ENCODE data around the gene LSAMP. TPM values are rescaled to one million over a fixed set of nuclear protein-coding genes. Genes with fewer than 3 reads are reported as not detected.

LSAMP gene
- total RNA-seq, 1 donor = 3.3 TPM

DNA sequence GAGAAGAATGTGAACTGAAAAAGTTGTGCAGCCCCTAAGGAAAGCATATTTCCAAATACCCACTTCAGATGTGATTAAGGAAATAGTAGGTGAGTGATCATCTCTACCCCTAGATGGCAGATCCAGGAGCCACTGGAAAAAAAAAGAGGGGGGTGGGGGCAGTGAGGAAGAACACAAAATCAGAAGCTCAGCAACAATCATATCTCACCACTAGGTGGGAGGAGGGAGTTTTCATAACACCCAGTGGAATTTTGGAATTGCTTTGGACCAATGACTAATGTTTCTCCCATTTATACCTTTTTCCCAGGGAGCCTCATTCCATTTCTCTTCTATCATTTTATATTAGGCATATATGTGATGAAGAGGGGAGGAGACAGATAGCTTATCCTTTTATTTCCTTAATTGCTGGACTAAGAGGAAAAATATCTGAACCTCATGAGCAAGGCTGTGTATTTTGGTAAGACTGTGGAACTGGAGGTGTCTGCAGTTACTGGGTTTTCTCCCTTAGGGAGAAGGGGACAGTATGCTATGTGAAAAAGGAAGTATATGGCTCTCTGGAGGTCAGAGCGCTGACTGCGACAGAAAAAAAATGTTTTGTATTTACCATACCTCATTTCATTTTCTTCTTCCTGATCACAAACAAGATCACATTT is 458.6 kb downstream of the LSAMP start:
- no peak overlapping the region for H3K4me3 ChIP-seq (ENCODE audit: insufficient read depth, low read length)
- H3K9me3 ChIP-seq (ENCODE audit: low read depth, low read length) = no peaks in the 10 kb centered on the region
- TF ChIP-seq, protein P1, sequence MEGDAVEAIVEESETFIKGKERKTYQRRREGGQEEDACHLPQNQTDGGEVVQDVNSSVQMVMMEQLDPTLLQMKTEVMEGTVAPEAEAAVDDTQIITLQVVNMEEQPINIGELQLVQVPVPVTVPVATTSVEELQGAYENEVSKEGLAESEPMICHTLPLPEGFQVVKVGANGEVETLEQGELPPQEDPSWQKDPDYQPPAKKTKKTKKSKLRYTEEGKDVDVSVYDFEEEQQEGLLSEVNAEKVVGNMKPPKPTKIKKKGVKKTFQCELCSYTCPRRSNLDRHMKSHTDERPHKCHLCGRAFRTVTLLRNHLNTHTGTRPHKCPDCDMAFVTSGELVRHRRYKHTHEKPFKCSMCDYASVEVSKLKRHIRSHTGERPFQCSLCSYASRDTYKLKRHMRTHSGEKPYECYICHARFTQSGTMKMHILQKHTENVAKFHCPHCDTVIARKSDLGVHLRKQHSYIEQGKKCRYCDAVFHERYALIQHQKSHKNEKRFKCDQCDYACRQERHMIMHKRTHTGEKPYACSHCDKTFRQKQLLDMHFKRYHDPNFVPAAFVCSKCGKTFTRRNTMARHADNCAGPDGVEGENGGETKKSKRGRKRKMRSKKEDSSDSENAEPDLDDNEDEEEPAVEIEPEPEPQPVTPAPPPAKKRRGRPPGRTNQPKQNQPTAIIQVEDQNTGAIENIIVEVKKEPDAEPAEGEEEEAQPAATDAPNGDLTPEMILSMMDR (IDR thresholded peaks at IDR 0.05; ENCODE audit: extremely low read depth, low read depth, low read length) = peak; percentile 75
- H3K27me3 ChIP-seq (ENCODE audit: insufficient read depth, low read length) = no peaks in the 10 kb centered on the region
- H3K4me1 ChIP-seq (ENCODE audit: insufficient read depth, low read length) = peaks cover 18% of the 10 kb centered on the region
- no peak for DNase-seq (ENCODE audit: insufficient read length, low spot score, missing footprints)
- H3K4me2 ChIP-seq (ENCODE audit: insufficient read depth, low read length) = no peak overlapping the region
- H3K36me3 ChIP-seq (ENCODE audit: insufficient read depth, low read length) = no peaks in the 10 kb centered on the region
- H2AFZ ChIP-seq (ENCODE audit: low read length) = no peak overlapping the region
- H3K79me2 ChIP-seq (ENCODE audit: insufficient read depth, low read length) = no peaks in the 10 kb centered on the region
- no peak overlapping the region for H3K27ac ChIP-seq (ENCODE audit: low read depth, low read length)
- no peaks in the 10 kb centered on the region for H4K20me1 ChIP-seq (ENCODE audit: insufficient read depth, low read length)

- TF ChIP-seq, protein P1 (IDR thresholded peaks at IDR 0.05; ENCODE audit: extremely low read depth, low read depth, low read length) = no peak
- no peaks in the 10 kb centered on the region for H4K20me1 ChIP-seq (ENCODE audit: insufficient read depth, low read length)
Measured at GRCh38 chr3:115982629-115983028, 462.7 kb downstream of the LSAMP start.

DNA sequence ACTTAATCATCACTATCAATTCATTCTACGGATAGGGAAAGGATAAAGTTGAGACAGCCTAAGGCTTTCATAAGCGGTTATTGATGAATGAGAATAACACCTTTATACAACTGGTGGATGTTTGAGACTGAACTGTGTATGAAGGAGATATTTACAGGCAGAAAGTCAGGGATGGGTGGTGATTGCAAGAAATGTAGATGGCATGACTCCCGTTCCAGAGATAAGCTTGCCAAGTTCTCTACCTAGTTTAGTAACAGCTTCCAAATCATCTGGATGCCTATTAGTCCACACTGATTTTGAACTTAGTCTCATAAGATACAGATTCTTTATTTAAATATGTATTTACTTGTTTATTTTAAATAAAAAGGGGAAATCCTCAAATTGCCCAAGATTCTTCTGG is 463.2 kb downstream of the LSAMP start:
- no peak overlapping the region for H3K4me2 ChIP-seq (ENCODE audit: insufficient read depth, low read length)
- H3K27me3 ChIP-seq (ENCODE audit: insufficient read depth, low read length) = no peaks in the 10 kb centered on the region
- H3K4me3 ChIP-seq (ENCODE audit: insufficient read depth, low read length) = no peak overlapping the region
- H2AFZ ChIP-seq (ENCODE audit: low read length) = no peak overlapping the region
- H3K79me2 ChIP-seq (ENCODE audit: insufficient read depth, low read length) = no peaks in the 10 kb centered on the region
- H3K9me3 ChIP-seq (ENCODE audit: low read depth, low read length) = no peaks in the 10 kb centered on the region
- H3K27ac ChIP-seq (ENCODE audit: low read depth, low read length) = no peak overlapping the region
- TF ChIP-seq, protein P1 (IDR thresholded peaks at IDR 0.05; ENCODE audit: extremely low read depth, low read depth, low read length) = no peak
- no peaks in the 10 kb centered on the region for H3K4me1 ChIP-seq (ENCODE audit: insufficient read depth, low read length)
- DNase-seq (ENCODE audit: insufficient read length, low spot score, missing footprints) = no peak
- H3K36me3 ChIP-seq (ENCODE audit: insufficient read depth, low read length) = no peaks in the 10 kb centered on the region
- H4K20me1 ChIP-seq (ENCODE audit: insufficient read depth, low read length) = no peaks in the 10 kb centered on the region

More at GRCh38 chr3:115982629-115983028, 462.7 kb downstream of the LSAMP start:
- Histone ChIP-seq H2AFZ (ENCODE audit: low read length) (no peak overlapping the region), H3K9me3 (ENCODE audit: low read depth, low read length) (no peaks in the 10 kb centered on the region), H3K36me3 (ENCODE audit: insufficient read depth, low read length) (no peaks in the 10 kb centered on the region), H3K79me2 (ENCODE audit: insufficient read depth, low read length) (no peaks in the 10 kb centered on the region), H3K27ac (ENCODE audit: low read depth, low read length) (no peak overlapping the region), H3K27me3 (ENCODE audit: insufficient read depth, low read length) (no peaks in the 10 kb centered on the region), H3K4me3 (ENCODE audit: insufficient read depth, low read length) (no peak overlapping the region), H3K4me2 (ENCODE audit: insufficient read depth, low read length) (no peak overlapping the region), H3K4me1 (ENCODE audit: insufficient read depth, low read length) (no peaks in the 10 kb centered on the region)
- no peak for DNase-seq (ENCODE audit: insufficient read length, low spot score, missing footprints)

DNA sequence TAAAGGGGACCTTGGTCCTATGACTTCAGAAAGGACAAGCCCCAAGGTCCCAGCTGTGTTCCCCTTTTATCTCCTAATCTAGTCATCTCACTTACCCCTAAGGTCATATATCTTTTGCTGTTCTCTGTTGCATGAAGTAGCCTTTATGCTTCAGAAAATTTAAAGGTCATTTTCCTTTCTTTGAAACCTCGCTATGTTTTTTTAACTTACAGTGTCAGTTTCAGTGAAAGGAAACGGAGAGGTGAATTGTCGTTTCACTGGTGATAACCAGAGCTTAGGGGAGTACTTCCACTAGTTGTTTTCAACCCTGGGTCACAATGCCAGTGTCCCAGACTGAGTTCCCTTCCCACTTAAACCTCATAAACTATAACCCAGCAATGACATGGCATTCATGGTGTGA is 464.6 kb downstream of the LSAMP start:
- Histone ChIP-seq H3K36me3 (ENCODE audit: insufficient read depth, low read length) (no peaks in the 10 kb centered on the region), H4K20me1 (ENCODE audit: insufficient read depth, low read length) (no peaks in the 10 kb centered on the region), H3K4me2 (ENCODE audit: insufficient read depth, low read length) (no peak overlapping the region), H3K27ac (ENCODE audit: low read depth, low read length) (no peak overlapping the region), H3K4me3 (ENCODE audit: insufficient read depth, low read length) (no peak overlapping the region), H3K27me3 (ENCODE audit: insufficient read depth, low read length) (no peaks in the 10 kb centered on the region), H3K9me3 (ENCODE audit: low read depth, low read length) (no peaks in the 10 kb centered on the region), H2AFZ (ENCODE audit: low read length) (no peak overlapping the region), H3K4me1 (ENCODE audit: insufficient read depth, low read length) (peaks cover 2% of the 10 kb centered on the region), H3K79me2 (ENCODE audit: insufficient read depth, low read length) (no peaks in the 10 kb centered on the region)
- TF ChIP-seq, protein P1 (IDR thresholded peaks at IDR 0.05; ENCODE audit: extremely low read depth, low read depth, low read length) = no peak
- DNase-seq (ENCODE audit: insufficient read length, low spot score, missing footprints) = no peak

All from osteoblast (primary cell).